ENCODE measurements around the gene SALL4.

GRCh38 chr20:51733070-51733469, 69.3 kb downstream of the SALL4 start:
- TF ChIP-seq CTCF (IDR thresholded peaks at IDR 0.05) (no peak), POLR2A (IDR thresholded peaks at IDR 0.05) (no peak), POLR2AphosphoS5 (IDR thresholded peaks at IDR 0.05) (no peak)

Measured in prostate gland (tissue), 2 donors.